ENCODE measurements around the gene EGR2.

EGR2 gene

DNA sequence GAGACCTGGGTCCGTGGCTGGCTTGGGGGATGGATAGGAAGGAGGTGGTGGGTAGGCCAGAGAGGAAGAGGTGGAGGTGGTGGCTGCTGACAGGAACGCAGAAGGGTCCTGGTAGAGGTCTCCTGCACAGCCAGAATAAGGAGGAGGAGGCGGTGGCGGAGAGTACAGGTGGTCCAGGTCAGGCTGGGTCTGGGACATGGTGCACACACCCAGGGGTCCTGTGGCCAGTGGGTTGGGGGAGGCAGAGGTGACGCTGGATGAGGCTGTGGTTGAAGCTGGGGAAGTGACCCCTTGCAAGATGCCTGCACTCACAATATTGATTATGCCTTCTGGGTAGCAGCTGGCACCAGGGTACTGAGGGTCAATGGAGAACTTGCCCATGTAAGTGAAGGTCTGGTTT lies 2.2 kb downstream of the EGR2 start:
- H2BK5ac ChIP-seq (ENCODE audit: low read depth, low read length, poor library complexity, severe bottlenecking), result no peak overlapping the region
- no peak overlapping the region for H2BK12ac ChIP-seq (ENCODE audit: low read length in 2 of 2)
- H3K79me1 ChIP-seq (replicated peaks; ENCODE audit: low read length, poor library complexity, severe bottlenecking), result peaks cover 1% of the 10 kb centered on the region
- no peak overlapping the region for H2AFZ ChIP-seq (ENCODE audit: low read depth, low read length)
- no peak overlapping the region for H3K23ac ChIP-seq (ENCODE audit: low read length in 2 of 2)
- no peaks in the 10 kb centered on the region for H3K9me3 ChIP-seq (ENCODE audit: control insufficient read depth, low read length)
- H3K27ac ChIP-seq (ENCODE audit: low read length, poor library complexity, severe bottlenecking), result no peak overlapping the region
- H3K4me3 ChIP-seq (ENCODE audit: insufficient read depth in 1 of 2, low read depth in 1 of 2, low read length in 2 of 2), result peak overlapping the region in 1 of 2 experiments; percentile 93
- H3K4ac ChIP-seq (ENCODE audit: low read depth in 1 of 2, low read length in 2 of 2), result no peak overlapping the region
- peaks cover 0 to 33% of the 10 kb centered on the region in 2 experiments for H3K36me3 ChIP-seq (ENCODE audit: control insufficient read depth in 1 of 2, insufficient read depth in 2 of 2, low read depth in 1 of 2, low read length in 2 of 2)
- no peak overlapping the region for H2AK5ac ChIP-seq (ENCODE audit: low read length, severe bottlenecking)
- no peak overlapping the region for H4K91ac ChIP-seq (ENCODE audit: low read length)
- H3K4me2 ChIP-seq (ENCODE audit: low read length, poor library complexity, severe bottlenecking), result no peak overlapping the region
- H2BK120ac ChIP-seq (ENCODE audit: low read depth, low read length), result no peak overlapping the region
- H4K8ac ChIP-seq (ENCODE audit: low read length), result no peak overlapping the region
- WGBS, result 91% methylated on average over 5 of the region's 5 CpGs
- no peak overlapping the region for H3K14ac ChIP-seq (ENCODE audit: low read length in 2 of 2)
- DNase-seq, result no peak
- H3K27me3 ChIP-seq (ENCODE audit: control insufficient read depth in 1 of 2, insufficient read depth in 1 of 2, low read length in 2 of 2), result peaks cover 9 to 35% of the 10 kb centered on the region in 2 experiments
- no peak overlapping the region for H3K18ac ChIP-seq (ENCODE audit: low read depth in 1 of 2, low read length in 2 of 2)
- H3K9ac ChIP-seq (ENCODE audit: low read length), result peak overlapping the region; percentile 96
- H2BK15ac ChIP-seq (ENCODE audit: low read depth, poor library complexity, severe bottlenecking), result no peak overlapping the region
- H3K4me1 ChIP-seq (ENCODE audit: control insufficient read depth, insufficient read depth, low read depth, low read length), result peaks cover 30% of the 10 kb centered on the region

DNA sequence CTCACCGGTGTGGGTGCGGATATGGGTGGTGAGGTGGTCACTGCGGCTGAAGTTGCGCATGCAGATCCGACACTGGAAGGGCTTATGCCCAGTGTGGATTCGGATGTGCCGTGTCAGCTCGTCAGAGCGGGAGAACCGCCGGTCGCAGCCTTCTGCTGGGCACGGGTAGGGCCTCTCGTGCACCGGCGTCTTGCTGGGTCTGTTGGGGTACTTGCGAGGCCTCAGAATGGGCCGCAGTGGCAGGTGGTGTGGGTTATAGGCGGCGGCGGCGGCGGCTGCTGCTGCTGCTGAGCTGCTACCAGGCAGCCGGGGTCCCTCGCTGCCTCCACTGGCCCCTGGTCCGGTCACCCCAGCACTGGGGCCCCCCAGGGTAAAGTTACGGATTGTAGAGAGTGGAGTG lies 2.7 kb downstream of the EGR2 start:
- Histone ChIP-seq H3K9ac (ENCODE audit: low read length) (no peak overlapping the region), H2BK5ac (ENCODE audit: low read depth, low read length, poor library complexity, severe bottlenecking) (no peak overlapping the region)

DNA sequence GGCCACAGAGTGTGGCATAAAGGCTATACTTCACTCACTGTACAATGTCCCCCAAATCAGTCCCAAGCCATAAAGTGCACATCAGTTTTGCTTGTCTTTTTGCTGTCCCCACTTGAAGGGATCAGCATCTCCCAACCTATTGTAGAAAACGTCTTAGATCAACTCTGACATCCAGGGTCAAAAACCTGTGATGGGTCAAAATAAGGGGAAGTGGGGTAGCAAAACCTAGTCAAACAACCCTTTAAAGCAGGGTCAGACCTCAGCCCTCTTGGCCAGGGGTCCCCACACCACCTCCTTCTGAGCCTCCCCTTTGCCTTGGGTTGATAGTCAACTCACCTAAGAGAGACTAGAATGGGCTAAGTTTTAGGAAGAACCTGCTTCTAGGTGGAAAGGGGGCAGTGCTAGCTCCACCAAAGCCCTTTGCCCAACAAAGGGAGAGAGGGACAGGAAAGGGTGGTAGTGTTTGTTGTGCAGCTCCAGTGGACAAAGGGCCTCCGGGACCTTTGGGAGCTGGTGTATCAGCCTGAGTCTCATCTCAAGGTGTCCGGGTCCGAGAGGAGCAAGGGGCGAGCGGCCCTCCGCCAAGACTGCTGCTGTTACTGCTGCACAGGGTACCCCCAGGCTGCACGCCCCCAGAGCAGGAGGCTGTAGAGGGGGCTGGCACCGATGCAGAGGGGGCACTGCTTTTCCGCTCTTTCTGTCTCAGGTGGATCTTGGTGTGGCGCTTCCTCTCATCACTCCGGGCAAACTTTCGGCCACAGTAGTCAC lies 3.3 kb downstream of the EGR2 start:
- Histone ChIP-seq H2BK12ac (ENCODE audit: low read length in 2 of 2) (no peak overlapping the region), H3K4me1 (ENCODE audit: control insufficient read depth, insufficient read depth, low read depth, low read length) (peaks cover 21% of the 10 kb centered on the region), H3K4ac (ENCODE audit: low read depth in 1 of 2, low read length in 2 of 2) (no peak overlapping the region), H3K4me3 (ENCODE audit: insufficient read depth in 1 of 2, low read depth in 1 of 2, low read length in 2 of 2) (no peak overlapping the region), H3K4me2 (ENCODE audit: low read length, poor library complexity, severe bottlenecking) (no peak overlapping the region), H3K9me3 (ENCODE audit: control insufficient read depth, low read length) (no peaks in the 10 kb centered on the region), H3K79me1 (replicated peaks; ENCODE audit: low read length, poor library complexity, severe bottlenecking) (peaks cover 4% of the 10 kb centered on the region), H4K8ac (ENCODE audit: low read length) (no peak overlapping the region), H3K36me3 (ENCODE audit: control insufficient read depth in 1 of 2, insufficient read depth in 2 of 2, low read depth in 1 of 2, low read length in 2 of 2) (peaks cover 0 to 44% of the 10 kb centered on the region in 2 experiments), H2AK5ac (ENCODE audit: low read length, severe bottlenecking) (no peak overlapping the region), H4K91ac (ENCODE audit: low read length) (no peak overlapping the region), H2BK120ac (ENCODE audit: low read depth, low read length) (no peak overlapping the region), H3K18ac (ENCODE audit: low read depth in 1 of 2, low read length in 2 of 2) (no peak overlapping the region), H3K27me3 (ENCODE audit: control insufficient read depth in 1 of 2, insufficient read depth in 1 of 2, low read length in 2 of 2) (peaks cover 9 to 33% of the 10 kb centered on the region in 2 experiments), H3K27ac (ENCODE audit: low read length, poor library complexity, severe bottlenecking) (no peak overlapping the region), H3K9ac (ENCODE audit: low read length) (no peak overlapping the region), H3K23ac (ENCODE audit: low read length in 2 of 2) (no peak overlapping the region), H3K14ac (ENCODE audit: low read length in 2 of 2) (no peak overlapping the region), H2AFZ (ENCODE audit: low read depth, low read length) (no peak overlapping the region), H2BK5ac (ENCODE audit: low read depth, low read length, poor library complexity, severe bottlenecking) (no peak overlapping the region), H2BK15ac (ENCODE audit: low read depth, poor library complexity, severe bottlenecking) (no peak overlapping the region)
- 97% methylated on average over 13 of the region's 13 CpGs for WGBS
- no peak for DNase-seq

More for the DNA sequence above, 2.7 kb downstream of the EGR2 start:
- Histone ChIP-seq H3K23ac (ENCODE audit: low read length in 2 of 2) (no peak overlapping the region), H2BK12ac (ENCODE audit: low read length in 2 of 2) (no peak overlapping the region), H4K91ac (ENCODE audit: low read length) (peak overlapping the region; percentile 3), H3K4me1 (ENCODE audit: control insufficient read depth, insufficient read depth, low read depth, low read length) (peaks cover 25% of the 10 kb centered on the region), H3K36me3 (ENCODE audit: control insufficient read depth in 1 of 2, insufficient read depth in 2 of 2, low read depth in 1 of 2, low read length in 2 of 2) (peaks cover 0 to 38% of the 10 kb centered on the region in 2 experiments), H2BK120ac (ENCODE audit: low read depth, low read length) (no peak overlapping the region), H3K79me1 (replicated peaks; ENCODE audit: low read length, poor library complexity, severe bottlenecking) (peaks cover 4% of the 10 kb centered on the region), H3K9me3 (ENCODE audit: control insufficient read depth, low read length) (no peaks in the 10 kb centered on the region), H2AFZ (ENCODE audit: low read depth, low read length) (no peak overlapping the region), H3K27ac (ENCODE audit: low read length, poor library complexity, severe bottlenecking) (no peak overlapping the region), H3K18ac (ENCODE audit: low read depth in 1 of 2, low read length in 2 of 2) (no peak overlapping the region), H3K14ac (ENCODE audit: low read length in 2 of 2) (no peak overlapping the region), H3K27me3 (ENCODE audit: control insufficient read depth in 1 of 2, insufficient read depth in 1 of 2, low read length in 2 of 2) (peaks cover 9 to 33% of the 10 kb centered on the region in 2 experiments), H2AK5ac (ENCODE audit: low read length, severe bottlenecking) (no peak overlapping the region), H4K8ac (ENCODE audit: low read length) (no peak overlapping the region), H3K4me2 (ENCODE audit: low read length, poor library complexity, severe bottlenecking) (no peak overlapping the region), H2BK15ac (ENCODE audit: low read depth, poor library complexity, severe bottlenecking) (no peak overlapping the region), H3K4ac (ENCODE audit: low read depth in 1 of 2, low read length in 2 of 2) (no peak overlapping the region), H3K4me3 (ENCODE audit: insufficient read depth in 1 of 2, low read depth in 1 of 2, low read length in 2 of 2) (peak overlapping the region in 1 of 2 experiments; percentile 10)
- no peak for DNase-seq
- 92% methylated on average over 27 of the region's 27 CpGs for WGBS

DNA sequence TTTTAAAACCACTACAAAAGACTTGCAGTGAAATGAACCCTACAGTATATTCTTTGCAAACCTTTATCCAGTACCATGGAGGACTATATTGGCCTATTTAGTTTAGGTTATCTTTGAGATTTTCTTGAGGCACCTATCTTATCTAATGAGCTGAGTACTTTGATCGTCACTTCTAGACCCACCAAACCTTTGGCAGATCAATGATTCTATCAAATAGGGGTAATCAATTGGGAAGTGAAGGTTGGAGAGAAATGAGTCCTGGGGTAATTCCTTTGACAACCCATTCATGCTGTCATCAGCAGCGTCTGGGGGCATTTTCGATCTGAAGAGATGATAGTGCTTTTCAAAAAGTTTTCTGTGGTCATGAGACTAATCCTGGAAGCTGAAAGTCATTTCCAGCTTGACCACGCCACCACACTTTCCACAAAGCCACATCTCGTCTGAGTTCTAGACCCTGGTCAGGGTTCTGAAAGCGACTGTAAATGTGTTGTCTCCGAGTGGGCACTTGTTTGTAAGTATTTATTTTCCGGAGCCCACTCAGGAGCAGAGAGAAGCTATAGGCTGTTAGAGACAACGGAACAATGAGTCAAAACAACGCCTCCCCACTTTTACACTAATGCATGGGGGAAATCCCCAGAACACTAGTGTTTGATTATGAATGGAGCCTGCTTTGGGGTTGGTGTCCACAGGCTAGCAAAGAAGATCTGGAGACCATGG lies 4.8 kb downstream of the EGR2 start:
- H3K79me1 ChIP-seq (replicated peaks; ENCODE audit: low read length, poor library complexity, severe bottlenecking), result peaks cover 4% of the 10 kb centered on the region
- H4K91ac ChIP-seq (ENCODE audit: low read length), result no peak overlapping the region
- H3K4ac ChIP-seq (ENCODE audit: low read depth in 1 of 2, low read length in 2 of 2), result no peak overlapping the region
- H4K8ac ChIP-seq (ENCODE audit: low read length), result no peak overlapping the region
- H3K14ac ChIP-seq (ENCODE audit: low read length in 2 of 2), result no peak overlapping the region
- 95% methylated on average over 6 of the region's 10 CpGs for WGBS
- H3K4me2 ChIP-seq (ENCODE audit: low read length, poor library complexity, severe bottlenecking), result no peak overlapping the region
- no peak for DNase-seq
- peaks cover 13% of the 10 kb centered on the region for H3K4me1 ChIP-seq (ENCODE audit: control insufficient read depth, insufficient read depth, low read depth, low read length)
- H2AK5ac ChIP-seq (ENCODE audit: low read length, severe bottlenecking), result no peak overlapping the region
- no peak overlapping the region for H2BK5ac ChIP-seq (ENCODE audit: low read depth, low read length, poor library complexity, severe bottlenecking)
- H3K23ac ChIP-seq (ENCODE audit: low read length in 2 of 2), result no peak overlapping the region
- no peak overlapping the region for H2AFZ ChIP-seq (ENCODE audit: low read depth, low read length)
- H2BK12ac ChIP-seq (ENCODE audit: low read length in 2 of 2), result no peak overlapping the region
- no peak overlapping the region for H3K4me3 ChIP-seq (ENCODE audit: insufficient read depth in 1 of 2, low read depth in 1 of 2, low read length in 2 of 2)
- peaks cover 9 to 33% of the 10 kb centered on the region in 2 experiments for H3K27me3 ChIP-seq (ENCODE audit: control insufficient read depth in 1 of 2, insufficient read depth in 1 of 2, low read length in 2 of 2)
- no peak overlapping the region for H2BK120ac ChIP-seq (ENCODE audit: low read depth, low read length)
- no peak overlapping the region for H3K9ac ChIP-seq (ENCODE audit: low read length)
- no peak overlapping the region for H3K18ac ChIP-seq (ENCODE audit: low read depth in 1 of 2, low read length in 2 of 2)
- peaks cover 0 to 51% of the 10 kb centered on the region in 2 experiments for H3K36me3 ChIP-seq (ENCODE audit: control insufficient read depth in 1 of 2, insufficient read depth in 2 of 2, low read depth in 1 of 2, low read length in 2 of 2)
- no peaks in the 10 kb centered on the region for H3K9me3 ChIP-seq (ENCODE audit: control insufficient read depth, low read length)
- no peak overlapping the region for H3K27ac ChIP-seq (ENCODE audit: low read length, poor library complexity, severe bottlenecking)
- no peak overlapping the region for H2BK15ac ChIP-seq (ENCODE audit: low read depth, poor library complexity, severe bottlenecking)
